ENCODE measurements around the gene IRX2. TPM values are rescaled to one million over a fixed set of nuclear protein-coding genes. Genes with fewer than 3 reads are reported as not detected.

IRX2 gene
- total RNA-seq, 1 experiment from 2014 or later, result 23.1 TPM

DNA sequence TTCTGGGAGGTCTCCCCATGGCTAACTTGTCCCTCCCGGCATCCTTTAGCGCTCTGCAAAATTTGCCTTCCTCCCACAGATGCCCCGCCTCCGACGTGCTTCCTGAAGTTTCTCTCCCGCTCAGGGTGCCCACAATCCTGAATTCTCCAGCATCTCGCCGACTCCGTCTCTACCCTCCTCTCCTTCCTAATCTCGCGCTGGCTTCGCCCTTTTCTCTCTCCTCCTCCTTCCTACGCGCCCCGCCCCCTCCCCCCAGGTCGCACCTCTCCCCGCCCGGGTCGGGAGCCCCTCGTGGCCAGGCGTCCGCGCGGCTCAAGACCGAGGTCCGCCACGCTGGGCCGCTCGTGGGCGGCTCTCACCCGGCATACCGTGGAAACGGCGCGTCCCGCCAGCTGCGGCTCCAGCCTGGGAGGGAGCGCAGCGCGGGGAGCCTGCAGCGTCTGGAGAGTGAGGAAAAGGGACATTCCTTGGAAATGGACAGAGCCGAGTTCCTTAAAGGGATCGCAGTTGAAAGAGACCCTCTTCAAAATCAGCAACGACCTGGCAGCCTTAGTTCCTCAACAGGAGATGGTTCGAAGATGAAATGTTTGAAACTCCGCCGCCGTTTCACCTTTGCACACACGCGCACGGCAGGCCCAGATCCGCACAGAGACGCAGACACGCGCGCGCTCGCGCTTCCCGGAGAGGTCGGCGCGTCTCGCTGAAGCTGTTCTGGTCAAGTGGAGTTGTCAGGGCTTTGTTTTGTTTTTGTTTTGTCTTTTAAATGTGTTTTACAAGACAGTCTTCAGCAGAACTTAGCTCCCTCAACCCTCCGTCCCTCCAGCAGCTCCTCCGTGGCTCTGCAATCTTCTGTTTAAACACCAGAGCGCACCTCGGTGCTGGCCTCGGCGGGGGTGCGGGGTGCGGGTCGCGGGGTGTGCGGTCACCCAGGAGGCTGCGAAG is 5.0 kb upstream of the IRX2 start:
- DNase-seq (ENCODE audit: low spot score), result no peak

DNA sequence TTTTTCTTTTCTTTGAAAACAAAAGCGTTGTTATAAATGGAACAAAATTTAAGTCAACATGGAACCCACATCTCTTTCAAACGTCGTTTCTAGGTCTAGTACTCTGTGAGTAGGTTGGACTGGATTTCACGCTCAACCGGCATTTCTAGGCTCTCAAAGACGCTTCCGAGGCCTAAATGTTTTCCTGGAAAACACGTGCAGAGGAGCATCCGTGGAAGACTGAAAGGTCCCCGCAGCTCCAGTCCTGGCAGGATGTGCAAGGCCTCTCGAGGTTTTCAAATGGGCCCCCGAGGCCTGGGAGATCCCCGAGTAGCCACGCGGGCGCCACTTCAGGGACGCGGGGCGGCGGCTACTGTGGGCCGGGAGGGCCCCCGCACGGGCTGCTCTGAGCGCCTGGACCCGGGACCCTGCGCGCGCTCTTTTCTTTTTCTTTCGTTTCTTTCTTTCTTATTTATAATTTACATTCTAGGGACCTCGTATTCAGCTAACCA is 4.2 kb upstream of the IRX2 start:
- no peak for DNase-seq (ENCODE audit: low spot score)

- no peak for DNase-seq (ENCODE audit: low spot score)
These were observed 3.7 kb upstream of the IRX2 start for GRCh38 chr5:2755076-2755680.

- no peak for DNase-seq (ENCODE audit: low spot score)
These were observed 3.2 kb upstream of the IRX2 start for GRCh38 chr5:2754581-2755075.

DNA sequence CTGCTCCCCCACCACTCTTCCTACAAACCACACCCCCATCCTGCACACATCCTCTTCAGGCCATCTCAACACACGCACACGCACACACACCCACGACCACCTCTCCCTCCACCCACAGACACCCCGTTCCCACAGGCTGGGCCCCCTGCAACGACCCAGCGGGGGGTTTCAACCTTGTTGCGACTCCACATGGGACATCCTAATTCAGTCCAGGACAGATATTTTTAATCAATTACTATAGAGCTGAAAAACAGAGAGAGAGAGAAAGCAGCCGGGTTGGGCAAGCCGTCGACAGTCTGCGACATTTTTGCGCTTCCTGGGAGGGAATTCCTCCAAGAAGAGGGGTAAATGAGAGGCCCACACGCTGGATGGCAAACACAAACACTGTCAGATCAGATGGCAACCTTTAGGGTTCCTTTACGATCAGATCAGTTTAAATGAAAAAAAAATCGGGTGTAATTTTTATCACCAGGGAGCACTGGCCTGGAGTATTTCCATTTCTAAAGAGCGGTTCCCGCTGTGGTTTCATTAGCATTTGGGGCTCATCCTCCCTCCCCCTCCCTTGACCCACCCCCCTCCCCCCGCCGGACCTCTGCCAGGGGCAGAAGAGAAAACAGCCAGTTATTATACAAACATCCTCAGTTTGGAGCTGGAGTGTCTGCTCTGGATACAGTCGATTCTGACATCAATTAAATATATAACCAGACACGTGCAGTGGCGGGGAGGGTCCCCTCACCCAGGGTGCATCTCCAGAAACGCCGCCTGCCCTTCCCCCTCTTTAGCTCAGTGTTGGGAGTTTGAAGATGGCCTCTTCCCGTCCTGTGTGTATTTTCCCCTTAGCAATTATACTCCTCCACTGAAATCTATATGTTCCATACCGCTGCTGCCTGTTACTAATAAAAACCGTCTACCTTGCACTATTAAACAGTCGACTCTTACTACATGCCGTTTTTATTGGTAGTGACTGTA is 2.3 kb upstream of the IRX2 start:
- DNase-seq (ENCODE audit: low spot score), result no peak

DNA sequence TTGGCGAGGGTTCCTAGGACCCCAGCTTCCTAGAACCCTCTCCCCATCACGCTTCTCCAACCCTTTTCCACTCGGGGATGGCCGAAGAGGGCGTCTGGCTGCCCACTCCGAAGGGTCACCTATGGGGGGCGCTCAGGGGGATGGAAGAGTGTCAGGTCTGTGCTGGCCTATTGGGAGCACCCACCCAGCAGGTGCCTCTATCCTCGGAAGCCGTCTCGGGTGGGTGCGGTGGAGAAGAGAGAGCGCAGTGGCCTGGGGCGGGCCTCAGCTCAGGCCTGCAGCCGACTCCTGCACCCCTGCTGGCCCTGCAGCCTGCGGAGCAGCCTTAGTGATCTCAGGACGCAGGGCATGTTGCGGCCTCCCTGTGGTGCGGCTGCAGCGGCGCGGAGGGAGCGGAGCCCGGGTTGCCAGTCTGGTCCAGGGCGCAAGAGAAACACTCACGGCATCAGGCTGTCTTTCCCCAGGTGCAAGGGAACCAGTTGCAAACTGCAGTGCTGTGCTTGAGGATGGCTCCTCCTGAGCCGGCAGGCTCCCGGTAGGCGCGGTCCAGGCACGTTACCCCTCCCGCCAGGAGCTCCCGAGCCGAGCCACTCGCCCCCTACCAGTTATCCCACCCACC is 1.5 kb upstream of the IRX2 start:
- peak; percentile 14 for DNase-seq (ENCODE audit: low spot score)

DNA sequence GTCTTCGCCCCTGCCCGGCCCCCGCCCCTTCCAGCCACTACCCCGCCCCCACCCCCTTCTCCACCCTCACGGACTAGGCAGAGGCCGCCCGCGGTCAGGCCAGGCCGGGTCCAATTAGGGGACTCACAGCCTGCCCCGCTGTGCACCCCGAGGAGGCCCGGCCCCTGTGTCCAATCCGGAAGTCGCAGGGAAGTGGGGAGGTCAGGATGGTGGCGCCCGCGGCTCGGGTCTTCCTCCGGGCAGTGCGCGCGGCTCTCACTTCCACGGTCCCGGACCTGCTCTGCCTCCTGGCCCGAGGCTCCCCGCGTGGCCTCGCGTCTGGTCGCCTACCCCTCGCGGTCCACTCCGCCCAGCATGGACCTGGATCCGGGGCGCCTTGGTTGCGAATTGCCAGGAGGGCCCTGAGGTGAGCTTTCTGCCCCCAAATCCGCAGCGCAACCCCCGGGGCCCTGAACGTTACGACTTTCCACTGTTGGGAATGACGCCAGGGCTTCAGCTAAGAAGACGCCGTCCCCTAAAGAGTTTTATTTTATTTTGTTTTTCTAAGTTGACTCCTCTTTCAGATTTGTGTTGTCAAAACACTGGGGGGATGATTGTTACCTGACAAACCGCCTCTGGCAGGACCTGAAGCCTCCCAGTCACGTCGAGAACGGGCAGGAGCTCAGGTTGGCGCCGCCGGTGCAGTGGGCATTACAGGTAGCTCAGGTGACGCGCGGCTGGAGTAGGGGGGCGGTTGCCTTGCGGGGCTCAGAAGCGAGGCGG is 763 bp upstream of the IRX2 start:
- peak; percentile 37 for DNase-seq (ENCODE audit: low spot score)

- peak; percentile 25 for DNase-seq (ENCODE audit: low spot score)
These were observed 566 bp downstream of the IRX2 start for GRCh38 chr5:2750758-2751464.

- peak; percentile 20 for DNase-seq (ENCODE audit: low spot score)
These were observed 1.3 kb downstream of the IRX2 start for GRCh38 chr5:2750026-2750757.

DNA sequence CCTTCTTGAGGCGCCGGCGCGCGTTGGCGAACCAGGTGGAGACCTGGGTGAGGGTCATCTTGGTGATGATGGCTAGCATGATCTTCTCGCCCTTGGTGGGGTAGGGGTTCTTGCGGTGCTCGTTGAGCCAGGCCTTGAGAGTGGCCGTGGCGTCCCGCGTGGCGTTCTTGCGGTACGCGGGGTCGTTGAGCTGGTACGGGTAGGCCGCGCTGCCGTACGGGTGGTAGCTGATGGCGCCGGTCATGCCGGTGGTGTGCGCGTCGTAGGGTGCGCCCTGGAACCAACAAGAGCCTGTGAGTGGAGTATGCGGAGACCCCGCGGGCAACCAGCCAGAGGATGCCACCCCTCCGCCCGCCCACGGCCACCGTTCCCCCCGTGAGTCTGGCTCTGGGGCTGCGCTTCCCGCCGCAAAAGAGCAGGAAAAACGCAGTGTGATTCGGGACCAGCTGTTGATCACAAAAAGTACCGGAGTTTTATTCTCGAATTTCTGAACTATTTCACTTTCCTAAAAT is 1.9 kb downstream of the IRX2 start:
- no peak for DNase-seq (ENCODE audit: low spot score)

GRCh38 chr5:2748861-2749513 is 2.5 kb downstream of the IRX2 start:
- no peak for DNase-seq (ENCODE audit: low spot score)

DNA sequence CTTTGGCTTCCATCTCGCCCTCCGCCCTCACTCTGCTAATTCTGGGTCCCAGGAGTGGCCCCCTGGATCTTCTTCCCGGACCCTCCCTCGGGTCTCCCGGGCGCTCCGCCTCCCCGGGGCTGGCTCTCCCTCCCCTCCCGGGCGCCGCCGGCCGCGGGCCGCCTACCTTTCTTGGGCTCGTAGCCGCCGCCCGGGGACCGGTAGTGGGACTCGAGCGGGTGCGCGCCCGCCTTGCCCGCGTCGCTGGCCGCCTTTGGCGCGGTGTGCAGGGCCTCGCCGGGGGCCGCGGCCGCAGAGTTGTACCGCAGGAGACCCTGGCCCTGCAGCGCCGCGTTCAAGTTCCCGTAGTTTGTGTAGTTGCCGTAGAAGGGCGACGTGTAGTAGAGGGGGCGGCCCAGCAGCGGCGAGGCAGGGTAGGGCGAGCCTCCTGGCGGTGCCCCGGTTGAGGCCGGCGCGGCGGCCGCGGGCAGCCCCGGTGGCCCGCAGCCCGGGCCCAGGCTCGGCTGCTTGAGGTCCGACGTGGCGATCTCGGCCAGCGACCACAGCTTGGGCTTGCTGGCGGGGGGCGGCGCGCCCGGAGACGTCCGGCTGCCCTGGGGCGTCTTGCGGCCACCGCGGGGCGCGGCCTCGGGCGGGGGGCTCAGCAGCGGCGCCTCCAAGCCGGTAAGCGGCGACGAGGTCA is 3.2 kb downstream of the IRX2 start:
- no peak for DNase-seq (ENCODE audit: low spot score)

- no peak for DNase-seq (ENCODE audit: low spot score)
These were observed 3.9 kb downstream of the IRX2 start for GRCh38 chr5:2747363-2748162.

DNA sequence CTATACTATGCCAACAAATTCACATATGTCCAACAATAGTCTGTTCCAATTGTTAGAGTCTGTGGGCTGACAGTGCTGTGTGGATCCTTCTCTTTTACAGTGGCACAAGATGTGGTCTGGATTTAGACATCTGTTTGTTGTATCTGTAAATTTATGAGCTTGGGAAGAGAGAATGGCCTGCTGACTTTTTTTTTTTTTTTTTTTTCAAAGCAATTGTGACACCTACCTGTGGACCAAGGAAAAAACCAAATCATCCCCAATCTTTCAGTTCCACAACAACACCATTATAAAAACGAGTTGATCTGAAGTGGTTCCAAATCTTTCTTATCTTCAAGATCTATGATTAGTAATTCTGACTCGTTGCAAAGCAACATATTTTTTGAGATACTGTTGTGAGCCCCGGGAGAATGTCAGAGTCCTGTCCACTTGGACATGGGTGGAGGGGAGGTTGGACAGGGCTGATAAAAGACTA is 4.9 kb downstream of the IRX2 start:
- DNase-seq (ENCODE audit: low spot score), result peak; percentile 57

DNA sequence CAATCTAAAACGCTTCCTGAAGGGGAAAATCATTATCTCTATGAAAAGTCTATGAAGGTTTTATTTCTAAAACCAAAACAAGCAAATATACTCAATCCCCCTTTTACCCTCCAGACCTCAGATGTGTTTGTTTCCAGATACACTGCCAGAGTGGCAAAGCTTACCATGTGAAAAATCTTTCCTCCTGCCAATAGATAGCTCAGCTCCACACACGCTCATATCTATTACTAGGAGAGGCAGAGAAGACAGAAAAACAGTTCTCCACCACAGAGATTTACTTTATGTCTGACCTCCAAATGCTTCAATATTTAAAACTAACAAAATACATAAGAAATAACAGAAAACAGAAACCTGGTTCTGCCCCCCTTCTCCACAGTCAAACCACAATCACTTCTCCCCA is 7.0 kb downstream of the IRX2 start:
- DNase-seq (ENCODE audit: low spot score), result peak; percentile 4

DNA sequence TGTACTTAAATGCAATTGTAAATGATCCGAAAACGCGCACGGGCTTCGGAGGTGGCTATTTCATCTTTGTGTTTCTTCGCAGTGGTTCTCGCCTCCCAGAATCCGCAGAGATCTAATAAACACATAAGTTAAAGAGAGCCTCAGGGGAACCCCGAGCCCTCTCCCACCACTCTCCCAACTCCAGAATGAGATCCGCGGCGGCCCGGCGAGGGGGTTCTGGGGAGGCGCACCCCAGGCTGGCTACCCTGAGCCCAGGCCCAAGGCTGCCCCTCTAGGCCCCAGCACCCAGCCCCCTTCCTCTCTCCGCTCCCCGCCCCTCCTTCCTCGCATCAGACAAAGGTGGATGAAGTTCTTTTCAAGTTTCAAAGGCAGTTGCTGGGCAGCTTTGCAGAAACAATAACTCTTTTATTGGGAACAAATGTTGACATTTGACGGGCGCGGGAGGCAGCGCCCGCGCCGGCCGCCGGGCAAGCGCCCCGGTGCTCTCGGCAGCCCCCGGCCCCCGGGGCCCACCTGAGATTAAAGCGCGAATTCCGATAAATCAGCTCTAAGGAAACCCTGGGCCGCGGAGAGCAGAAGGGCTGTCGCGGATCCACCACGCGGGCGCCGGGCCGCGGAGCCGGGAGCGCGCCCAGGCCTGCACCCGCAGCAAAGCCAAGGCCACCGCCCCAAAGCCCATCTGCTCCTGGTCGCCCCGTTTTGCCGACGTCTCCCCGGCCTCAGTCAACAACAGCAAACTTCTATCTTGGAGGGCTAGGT is 8.4 kb downstream of the IRX2 start:
- peak; percentile 70 for DNase-seq (ENCODE audit: low spot score)

Measured in HT-29 (cell line).